Osteoblast (primary cell): ENCODE data around the gene ING4. TPM values are rescaled to one million over a fixed set of nuclear protein-coding genes. Genes with fewer than 3 reads are reported as not detected.
A peak's percentile ranks its signal among the peaks of the same experiment; 100 is the strongest.

Experiments
- DNase-seq: peaks from one replicate; pipeline ENCODE4 v3.0.0; 2011; ENCODE audit warnings: low spot score, mixed read lengths; ENCODE audit not compliant: insufficient read length; ENCODE audit errors: missing footprints
- H2AFZ ChIP-seq: 2 replicates; pipeline ENCODE4 v1.6.0; 2011; ENCODE audit warnings: mild to moderate bottlenecking, low read length
- H3K27ac ChIP-seq: 2 replicates; pipeline ENCODE4 v1.5.1; 2011; ENCODE audit warnings: mild to moderate bottlenecking, low read depth, low read length, moderate library complexity
- H3K27me3 ChIP-seq: 2 replicates; pipeline ENCODE4 v1.6.0; 2012; ENCODE audit warnings: mild to moderate bottlenecking, control low read depth, inconsistent platforms, low read length, moderate library complexity; ENCODE audit not compliant: insufficient read depth
- H3K36me3 ChIP-seq: 2 replicates; pipeline ENCODE4 v1.5.1; 2011; ENCODE audit warnings: mild to moderate bottlenecking, low read length, control low read depth, moderate library complexity; ENCODE audit not compliant: insufficient read depth
- H3K4me1 ChIP-seq: 2 replicates; pipeline ENCODE4 v1.5.1; 2011; ENCODE audit warnings: mild to moderate bottlenecking, low read length, control low read depth, moderate library complexity; ENCODE audit not compliant: insufficient read depth
- H3K4me2 ChIP-seq: 2 replicates; pipeline ENCODE4 v1.6.0; 2011; ENCODE audit warnings: mild to moderate bottlenecking, low read length; ENCODE audit not compliant: insufficient read depth
- H3K4me3 ChIP-seq: fragments of 200-600 bp; sonication (generic); 3 replicates; pipeline ENCODE4 v1.5.1; 2012; ENCODE audit warnings: mild to moderate bottlenecking, low read length, inconsistent platforms; ENCODE audit not compliant: insufficient read depth
- H3K79me2 ChIP-seq: 2 replicates; pipeline ENCODE4 v1.6.0; 2012; ENCODE audit warnings: mild to moderate bottlenecking, low read length, control low read depth, inconsistent platforms; ENCODE audit not compliant: insufficient read depth
- H3K9me3 ChIP-seq: 2 replicates; pipeline ENCODE4 v1.5.1; 2011; ENCODE audit warnings: low read depth, low read length, control low read depth
- H4K20me1 ChIP-seq: 2 replicates; pipeline ENCODE4 v1.6.0; 2012; ENCODE audit warnings: mild to moderate bottlenecking, low read length, control low read depth; ENCODE audit not compliant: insufficient read depth
- CTCF ChIP-seq: IDR thresholded peaks from 2 replicates; pipeline ENCODE4 v1.5.1; 2011; ENCODE audit warnings: mild to moderate bottlenecking, low read depth, low read length, moderate library complexity; ENCODE audit errors: extremely low read depth
- total RNA-seq: library from RNA; depleted of rRNA; stranded (reverse); fragments of >200 nt; gene quantifications from 2 replicates; pipeline ENCODE4 v1.2.3, GENCODE V29; 2012

Gene ING4
- total RNA-seq, 1 donor = 53.6 TPM

GRCh38 chr12:6626654-6627283, 36.1 kb downstream of the ING4 start:
- no peaks in the 10 kb centered on the region for H3K79me2 ChIP-seq
- H3K4me1 ChIP-seq = no peaks in the 10 kb centered on the region
- no peak overlapping the region for H2AFZ ChIP-seq
- no peak overlapping the region for H3K4me3 ChIP-seq
- no peaks in the 10 kb centered on the region for H3K27me3 ChIP-seq
- H3K36me3 ChIP-seq = no peaks in the 10 kb centered on the region
- DNase-seq = peak; percentile 56
- no peaks in the 10 kb centered on the region for H3K9me3 ChIP-seq
- no peak overlapping the region for H3K4me2 ChIP-seq
- H4K20me1 ChIP-seq = no peaks in the 10 kb centered on the region
- no peak overlapping the region for H3K27ac ChIP-seq
- no peak for TF ChIP-seq CTCF

GRCh38 chr12:6620885-6621274, 42.0 kb downstream of the ING4 start:
- DNase-seq = no peak
- no peaks in the 10 kb centered on the region for H3K79me2 ChIP-seq
- H4K20me1 ChIP-seq = no peaks in the 10 kb centered on the region
- H3K27me3 ChIP-seq = no peaks in the 10 kb centered on the region
- peak overlapping the region; percentile 88 for H2AFZ ChIP-seq
- peak overlapping the region; percentile 68 for H3K4me2 ChIP-seq
- no peak overlapping the region for H3K4me3 ChIP-seq
- no peak overlapping the region for H3K27ac ChIP-seq
- TF ChIP-seq CTCF = no peak
- no peaks in the 10 kb centered on the region for H3K9me3 ChIP-seq
- H3K36me3 ChIP-seq = no peaks in the 10 kb centered on the region
- no peaks in the 10 kb centered on the region for H3K4me1 ChIP-seq

GRCh38 chr12:6620137-6620884, 42.6 kb downstream of the ING4 start:
- Histone ChIP-seq H3K27ac (no peak overlapping the region), H3K27me3 (no peaks in the 10 kb centered on the region), H3K4me1 (no peaks in the 10 kb centered on the region), H3K9me3 (no peaks in the 10 kb centered on the region), H3K79me2 (no peaks in the 10 kb centered on the region), H3K4me2 (peak overlapping the region; percentile 68), H3K4me3 (peak overlapping the region; percentile 53), H3K36me3 (no peaks in the 10 kb centered on the region), H2AFZ (peak overlapping the region; percentile 88), H4K20me1 (no peaks in the 10 kb centered on the region)
- DNase-seq = peak; percentile 88
- TF ChIP-seq CTCF = peak; percentile 52

GRCh38 chr12:6618483-6619225, 44.3 kb downstream of the ING4 start:
- no peak overlapping the region for H3K4me2 ChIP-seq
- DNase-seq = peak; percentile 51
- no peaks in the 10 kb centered on the region for H3K9me3 ChIP-seq
- no peak overlapping the region for H2AFZ ChIP-seq
- TF ChIP-seq CTCF = no peak
- no peak overlapping the region for H3K4me3 ChIP-seq
- no peaks in the 10 kb centered on the region for H4K20me1 ChIP-seq
- no peaks in the 10 kb centered on the region for H3K27me3 ChIP-seq
- H3K4me1 ChIP-seq = peaks cover 4% of the 10 kb centered on the region
- H3K27ac ChIP-seq = no peak overlapping the region
- no peaks in the 10 kb centered on the region for H3K36me3 ChIP-seq
- H3K79me2 ChIP-seq = no peaks in the 10 kb centered on the region
